HepG2 (cell line): ENCODE measurements around the gene NOXO1. TPM values are rescaled to one million over a fixed set of nuclear protein-coding genes. Genes with fewer than 3 reads are reported as not detected.

Experiments
- HMGXB4 ChIP-seq, 2 experiments: sonication (generic) in 1 of 2; formaldehyde crosslinking in 1 of 2; IDR thresholded peaks; 2 replicates each; pipeline versions ENCODE4 v1.4.0 to v1.6.1; 2018 to 2020; ENCODE audit warnings: missing genetic modification reagents in 2 of 2, borderline replicate concordance in 1 of 2, low read depth in 1 of 2, mild to moderate bottlenecking in 1 of 2, missing biosample characterization in 1 of 2
- HNRNPUL1 ChIP-seq: fragments of 200-400 bp; formaldehyde crosslinking; IDR thresholded peaks from 2 replicates; pipeline ENCODE4 v1.6.1; 2017; ENCODE audit warnings: low read depth, mild to moderate bottlenecking, low read length, moderate library complexity
- POLR2AphosphoS5 ChIP-seq: IDR thresholded peaks from 2 replicates; pipeline ENCODE4 v1.6.1; 2012; ENCODE audit warnings: low read depth, low read length
- SMAD9 ChIP-seq: sonication (generic); formaldehyde crosslinking; IDR thresholded peaks from 2 replicates; pipeline ENCODE4 v1.5.1; 2020; ENCODE audit warnings: mild to moderate bottlenecking, missing genetic modification reagents
- ZBED4 ChIP-seq: sonication (generic); formaldehyde crosslinking; IDR thresholded peaks from 2 replicates; pipeline ENCODE4 v1.4.0; 2020; ENCODE audit warnings: missing genetic modification reagents, borderline replicate concordance
- ZBTB4 ChIP-seq: sonication (generic); formaldehyde crosslinking; IDR thresholded peaks from 2 replicates; pipeline ENCODE4 v1.4.0; 2020; ENCODE audit warnings: missing genetic modification reagents, mild to moderate bottlenecking, borderline replicate concordance
- ZNF430 ChIP-seq: sonication (generic); formaldehyde crosslinking; IDR thresholded peaks from 2 replicates; pipeline ENCODE4 v1.9.0; 2021; ENCODE audit warnings: mild to moderate bottlenecking, missing genetic modification reagents
- ZNF619 ChIP-seq: sonication (generic); formaldehyde crosslinking; IDR thresholded peaks from 2 replicates; pipeline ENCODE4 v1.4.0; 2020; ENCODE audit warnings: mild to moderate bottlenecking, missing genetic modification reagents
- ZNF644 ChIP-seq: IDR thresholded peaks from 2 replicates; pipeline ENCODE4 v1.6.1; 2016; ENCODE audit warnings: low read depth
- ZNF660 ChIP-seq: sonication (generic); formaldehyde crosslinking; IDR thresholded peaks from 2 replicates; pipeline ENCODE4 v1.5.1; 2020; ENCODE audit warnings: mild to moderate bottlenecking, low read depth, missing genetic modification reagents, borderline replicate concordance
- ZNF749 ChIP-seq: sonication (generic); formaldehyde crosslinking; IDR thresholded peaks from 2 replicates; pipeline ENCODE4 v1.8.0; 2022; ENCODE audit warnings: mild to moderate bottlenecking, missing genetic modification reagents, moderate library complexity, borderline replicate concordance
- polyA plus RNA-seq, 8 experiments: library from polyadenylated mRNA; depleted of rRNA in 3 of 8; stranded (reverse) in 7 of 8; unstranded in 1 of 8; fragments of >200 nt; fragmentation: Illumina TruSeq in 4 of 8; extraction: Trizol in 4 of 8; gene quantifications; 2 replicates each; pipeline versions ENCODE4 v1.2.1 to v1.2.3, GENCODE V29; 2011 to 2016; ENCODE audit warnings: low read depth in 4 of 8, missing spikeins in 1 of 8, mixed read lengths in 1 of 8; ENCODE audit not compliant: insufficient read depth in 1 of 8
- total RNA-seq, 5 experiments: library from RNA; depleted of rRNA; stranded (reverse); fragments of >200 nt; fragmentation: Illumina TruSeq; extraction: Trizol; gene quantifications; 2 replicates each; pipeline ENCODE4 v1.2.3, GENCODE V29; 2016; ENCODE audit warnings: low read depth in 1 of 5
- TF ChIP-seq, protein P1 (sequence below): sonication (generic); formaldehyde crosslinking; IDR thresholded peaks from 2 replicates; pipeline ENCODE4 v1.4.0; 2020; ENCODE audit warnings: missing genetic modification reagents

The NOXO1 gene
- total and polyA plus RNA-seq, 2 of the 13 experiments (the other 11 are each of a cell fraction or from before 2014, with no cell fraction given) = 0.69 to 1.4 TPM

DNA sequence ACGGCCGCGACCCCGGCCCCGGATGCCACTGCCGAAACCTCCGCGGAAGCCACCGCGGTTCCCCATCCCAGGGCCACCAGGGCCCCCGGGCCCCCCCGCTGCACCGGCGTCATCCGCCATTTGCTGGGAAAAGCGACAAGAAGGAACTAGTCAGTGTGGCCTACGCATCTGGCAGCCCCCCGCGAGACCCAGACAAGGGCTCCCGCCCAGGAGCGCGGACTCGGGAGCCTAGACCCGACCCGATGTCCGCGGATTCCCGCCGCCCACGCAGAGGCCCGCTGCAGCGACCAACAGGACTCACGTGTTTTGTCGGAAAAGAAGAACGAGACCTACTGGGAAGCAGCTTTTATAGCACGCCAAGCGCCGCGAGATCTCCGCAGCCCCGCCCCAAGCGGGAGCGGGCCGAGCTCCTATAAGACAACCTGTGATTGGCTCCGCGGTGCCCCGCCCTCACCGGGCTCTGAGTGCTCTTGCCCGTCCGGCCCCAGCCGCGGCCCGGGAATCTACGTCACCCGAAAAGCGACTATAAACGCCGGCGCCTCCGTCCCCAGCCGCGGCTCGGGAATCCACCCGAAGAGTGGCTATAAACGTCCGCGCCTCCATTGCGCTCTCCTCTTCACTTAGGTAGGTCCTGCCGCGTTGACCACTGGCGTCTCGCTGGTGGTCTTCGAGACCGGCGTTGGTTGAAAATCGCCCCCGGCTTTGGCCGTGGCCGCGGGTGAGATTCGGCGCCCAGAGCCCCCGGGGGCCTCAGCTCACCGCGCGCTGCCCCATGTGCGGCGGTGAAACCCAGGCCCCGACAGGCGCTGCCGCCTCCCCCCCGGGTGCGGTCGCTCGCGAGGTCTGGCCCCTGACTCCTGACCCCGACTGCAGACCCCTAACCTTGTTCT, 16.5 kb downstream of the NOXO1 start, which contains the start of gene RPS2 (continued):
- 0 out of 2 replicates have a peak, but pooled peaks have one; percentile 58 for TF ChIP-seq ZBED4
- TF ChIP-seq, protein P1, sequence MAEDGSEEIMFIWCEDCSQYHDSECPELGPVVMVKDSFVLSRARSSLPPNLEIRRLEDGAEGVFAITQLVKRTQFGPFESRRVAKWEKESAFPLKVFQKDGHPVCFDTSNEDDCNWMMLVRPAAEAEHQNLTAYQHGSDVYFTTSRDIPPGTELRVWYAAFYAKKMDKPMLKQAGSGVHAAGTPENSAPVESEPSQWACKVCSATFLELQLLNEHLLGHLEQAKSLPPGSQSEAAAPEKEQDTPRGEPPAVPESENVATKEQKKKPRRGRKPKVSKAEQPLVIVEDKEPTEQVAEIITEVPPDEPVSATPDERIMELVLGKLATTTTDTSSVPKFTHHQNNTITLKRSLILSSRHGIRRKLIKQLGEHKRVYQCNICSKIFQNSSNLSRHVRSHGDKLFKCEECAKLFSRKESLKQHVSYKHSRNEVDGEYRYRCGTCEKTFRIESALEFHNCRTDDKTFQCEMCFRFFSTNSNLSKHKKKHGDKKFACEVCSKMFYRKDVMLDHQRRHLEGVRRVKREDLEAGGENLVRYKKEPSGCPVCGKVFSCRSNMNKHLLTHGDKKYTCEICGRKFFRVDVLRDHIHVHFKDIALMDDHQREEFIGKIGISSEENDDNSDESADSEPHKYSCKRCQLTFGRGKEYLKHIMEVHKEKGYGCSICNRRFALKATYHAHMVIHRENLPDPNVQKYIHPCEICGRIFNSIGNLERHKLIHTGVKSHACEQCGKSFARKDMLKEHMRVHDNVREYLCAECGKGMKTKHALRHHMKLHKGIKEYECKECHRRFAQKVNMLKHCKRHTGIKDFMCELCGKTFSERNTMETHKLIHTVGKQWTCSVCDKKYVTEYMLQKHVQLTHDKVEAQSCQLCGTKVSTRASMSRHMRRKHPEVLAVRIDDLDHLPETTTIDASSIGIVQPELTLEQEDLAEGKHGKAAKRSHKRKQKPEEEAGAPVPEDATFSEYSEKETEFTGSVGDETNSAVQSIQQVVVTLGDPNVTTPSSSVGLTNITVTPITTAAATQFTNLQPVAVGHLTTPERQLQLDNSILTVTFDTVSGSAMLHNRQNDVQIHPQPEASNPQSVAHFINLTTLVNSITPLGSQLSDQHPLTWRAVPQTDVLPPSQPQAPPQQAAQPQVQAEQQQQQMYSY (CRISPR knock-in tag) = 0 out of 2 replicates have a peak, but pooled peaks have one; percentile 47
- TF ChIP-seq HMGXB4 (CRISPR knock-in tag; IDR thresholded peaks at IDR 0.05; ENCODE audit: borderline replicate concordance in 1 of 2, low read depth in 1 of 2) = peak; percentile 51 to 75; a peak in 3 of 4 replicates
- no peak for TF ChIP-seq SMAD9 (CRISPR knock-in tag)
- TF ChIP-seq POLR2AphosphoS5 = peak; percentile 100
- no peak for TF ChIP-seq HNRNPUL1
- TF ChIP-seq ZNF660 (CRISPR knock-in tag) = no peak
- no peak; the same call in 1 of the 2 replicates for TF ChIP-seq ZNF430 (CRISPR knock-in tag)
- no peak for TF ChIP-seq ZBTB4 (CRISPR knock-in tag)
- TF ChIP-seq ZNF619 (CRISPR knock-in tag) = no peak
- no peak for TF ChIP-seq ZNF644 (CRISPR knock-in tag)
- TF ChIP-seq ZNF749 = 0 out of 2 replicates have a peak, but pooled peaks have one; percentile 80
